Stomach (tissue), 4 donors: ENCODE results near the gene RGPD8.
"Not testable (repeated sequence)": the region's sequence is repeated elsewhere in the genome, so short reads cannot be mapped to it uniquely, and the experiment has no call there.

Experiments
- EP300 ChIP-seq: sonication (generic); formaldehyde crosslinking; IDR thresholded peaks from one replicate; pipeline ENCODE4 v1.6.1; 2017; ENCODE audit warnings: antibody characterized with exemption
- POLR2A ChIP-seq, 4 donors: fragments of 450-650 bp; IDR thresholded peaks; one replicate each; pipeline ENCODE4 v1.6.1; 2016; ENCODE audit warnings: antibody characterized with exemption in 4 of 4, control low read depth in 2 of 4, mild to moderate bottlenecking in 1 of 4, moderate library complexity in 1 of 4
- TF ChIP-seq, protein P1 (sequence below), 7 experiments: fragments of 450-650 bp in 4 of 7; fragments of 200-600 bp in 3 of 7; sonication (generic) in 3 of 7; IDR thresholded peaks; one replicate each; pipeline ENCODE4 v1.5.1; 2016 to 2019; ENCODE audit warnings: antibody characterized with exemption in 7 of 7, control low read depth in 2 of 7, mild to moderate bottlenecking in 1 of 7

DNA sequence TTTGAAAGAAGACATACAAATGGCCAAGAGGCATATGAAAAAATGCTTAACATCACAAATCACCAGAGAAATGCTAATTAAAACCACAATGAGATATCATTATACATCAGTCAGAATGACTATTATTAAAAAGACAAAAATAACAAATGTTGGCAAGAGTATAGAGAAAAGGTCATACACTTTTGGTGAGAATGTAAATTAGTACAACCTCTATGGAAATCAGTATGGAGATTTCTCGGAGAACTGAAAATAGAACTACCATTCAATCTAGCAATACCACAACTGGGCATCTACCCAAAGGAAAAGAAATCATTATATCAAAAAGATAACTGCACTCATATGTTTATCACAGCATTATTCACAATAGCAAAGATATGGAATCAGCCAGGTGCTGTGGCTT lies 10.8 kb upstream of the RGPD8 start:
- TF ChIP-seq, protein P1, sequence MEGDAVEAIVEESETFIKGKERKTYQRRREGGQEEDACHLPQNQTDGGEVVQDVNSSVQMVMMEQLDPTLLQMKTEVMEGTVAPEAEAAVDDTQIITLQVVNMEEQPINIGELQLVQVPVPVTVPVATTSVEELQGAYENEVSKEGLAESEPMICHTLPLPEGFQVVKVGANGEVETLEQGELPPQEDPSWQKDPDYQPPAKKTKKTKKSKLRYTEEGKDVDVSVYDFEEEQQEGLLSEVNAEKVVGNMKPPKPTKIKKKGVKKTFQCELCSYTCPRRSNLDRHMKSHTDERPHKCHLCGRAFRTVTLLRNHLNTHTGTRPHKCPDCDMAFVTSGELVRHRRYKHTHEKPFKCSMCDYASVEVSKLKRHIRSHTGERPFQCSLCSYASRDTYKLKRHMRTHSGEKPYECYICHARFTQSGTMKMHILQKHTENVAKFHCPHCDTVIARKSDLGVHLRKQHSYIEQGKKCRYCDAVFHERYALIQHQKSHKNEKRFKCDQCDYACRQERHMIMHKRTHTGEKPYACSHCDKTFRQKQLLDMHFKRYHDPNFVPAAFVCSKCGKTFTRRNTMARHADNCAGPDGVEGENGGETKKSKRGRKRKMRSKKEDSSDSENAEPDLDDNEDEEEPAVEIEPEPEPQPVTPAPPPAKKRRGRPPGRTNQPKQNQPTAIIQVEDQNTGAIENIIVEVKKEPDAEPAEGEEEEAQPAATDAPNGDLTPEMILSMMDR (IDR thresholded peaks at IDR 0.05): not testable (repeated sequence)
- not testable (repeated sequence) for TF ChIP-seq POLR2A (IDR thresholded peaks at IDR 0.05); EP300
